Peyer's patch (tissue), 4 donors: ENCODE results near the gene PRR5. TPM values are rescaled to one million over a fixed set of nuclear protein-coding genes. Genes with fewer than 3 reads are reported as not detected.

Experiments used
- DNase-seq, 3 donors: peaks; one replicate each; pipeline ENCODE4 v3.0.0-alpha.2; 2017 to 2019
- H3K27ac ChIP-seq, 4 donors: fragments of 200-600 bp; sonication (generic); one replicate each; pipeline ENCODE4 v1.5.1; 2016 to 2019
- H3K27me3 ChIP-seq, 2 donors: fragments of 200-600 bp; sonication (generic); one replicate each; pipeline ENCODE4 v1.5.1; 2019
- H3K36me3 ChIP-seq, 3 donors: fragments of 200-600 bp; sonication (generic); one replicate each; pipeline ENCODE4 v1.5.1; 2016 to 2019
- H3K4me1 ChIP-seq, 4 donors: fragments of 200-600 bp; sonication (generic); one replicate each; pipeline ENCODE4 v1.5.1; 2016 to 2019
- H3K4me3 ChIP-seq, 4 donors: fragments of 200-600 bp; sonication (generic); 1 replicate in 3 of 4; 2 replicates in 1 of 4; pipeline ENCODE4 v1.5.1; 2016 to 2019; ENCODE audit warnings: mild to moderate bottlenecking in 1 of 4
- H3K9me3 ChIP-seq, 4 donors: fragments of 200-600 bp; sonication (generic); one replicate each; pipeline ENCODE4 v1.5.1; 2016 to 2019; ENCODE audit warnings: mild to moderate bottlenecking in 1 of 4
- POLR2A ChIP-seq, 2 donors: fragments of 450-650 bp; IDR thresholded peaks; one replicate each; pipeline ENCODE4 v1.5.1; 2017; ENCODE audit warnings: antibody characterized with exemption in 2 of 2, mild to moderate bottlenecking in 2 of 2, moderate library complexity in 2 of 2
- total RNA-seq, 4 donors: library from RNA; depleted of rRNA; stranded (reverse); fragments of >200 nt; gene quantifications; one replicate each; pipeline ENCODE4 v1.1.0, GENCODE V29; 2016
- TF ChIP-seq, protein P1 (sequence below), 6 experiments: fragments of 450-650 bp in 4 of 6; fragments of 200-600 bp in 2 of 6; sonication (generic) in 1 of 6; IDR thresholded peaks; one replicate each; pipeline ENCODE4 v1.5.1; 2017 to 2019; ENCODE audit warnings: antibody characterized with exemption in 6 of 6, mild to moderate bottlenecking in 3 of 6, moderate library complexity in 1 of 6

PRR5 gene
- total RNA-seq, 4 donors from 2014 or later = 20.6 to 84.3 (median 51.0) TPM

DNA sequence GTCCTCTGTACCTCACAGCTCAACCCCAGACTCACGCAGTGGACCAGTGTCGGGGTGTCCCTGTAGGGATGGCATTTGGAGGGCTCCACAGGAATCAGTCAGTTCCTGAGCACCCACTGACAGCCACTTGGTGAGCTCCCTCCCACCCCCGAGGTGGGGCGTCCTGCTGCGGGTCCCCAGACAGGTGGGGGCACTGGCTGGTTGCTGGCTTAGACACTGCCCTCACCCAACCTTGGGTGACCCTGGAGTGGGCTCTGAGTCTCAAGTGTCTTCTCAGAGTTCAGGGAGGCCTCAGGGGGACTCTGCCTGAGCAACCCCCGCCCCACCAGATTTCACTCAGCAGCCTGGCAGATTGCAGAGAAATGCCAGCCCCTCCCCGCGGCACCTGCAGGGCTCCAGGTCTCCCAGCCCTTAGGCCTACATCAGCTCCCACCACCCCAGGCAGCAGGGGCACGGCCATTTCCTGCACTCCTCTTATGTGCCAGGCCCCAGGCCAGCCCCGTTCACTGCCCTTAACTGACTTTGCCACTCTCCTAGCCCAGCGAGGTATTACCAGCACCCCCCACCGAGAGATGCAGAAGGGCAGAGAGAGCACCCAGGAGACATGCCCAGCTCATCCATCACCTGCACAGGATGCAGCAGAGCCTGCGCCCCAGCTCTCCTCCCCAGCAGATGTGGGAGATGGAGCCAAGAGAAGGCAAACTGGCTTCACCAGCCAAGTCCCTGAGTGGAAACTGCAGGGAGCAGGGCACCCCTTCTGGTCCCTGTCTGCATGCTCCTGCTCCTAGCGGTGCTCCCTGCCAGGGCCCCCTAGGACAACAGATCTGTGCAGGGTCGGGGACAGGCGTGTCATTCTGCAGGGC, 2.4 kb downstream of the PRR5 start:
- Histone ChIP-seq H3K27me3 (no peaks in the 10 kb centered on the region), H3K36me3 (no peaks in the 10 kb centered on the region), H3K9me3 (no peaks in the 10 kb centered on the region), H3K27ac (no peak overlapping the region), H3K4me3 (no peak overlapping the region), H3K4me1 (peaks cover 0 to 28% (median 8%) of the 10 kb centered on the region in 4 donors)
- no peak for DNase-seq
- TF ChIP-seq POLR2A (IDR thresholded peaks at IDR 0.05) = no peak
- TF ChIP-seq, protein P1, sequence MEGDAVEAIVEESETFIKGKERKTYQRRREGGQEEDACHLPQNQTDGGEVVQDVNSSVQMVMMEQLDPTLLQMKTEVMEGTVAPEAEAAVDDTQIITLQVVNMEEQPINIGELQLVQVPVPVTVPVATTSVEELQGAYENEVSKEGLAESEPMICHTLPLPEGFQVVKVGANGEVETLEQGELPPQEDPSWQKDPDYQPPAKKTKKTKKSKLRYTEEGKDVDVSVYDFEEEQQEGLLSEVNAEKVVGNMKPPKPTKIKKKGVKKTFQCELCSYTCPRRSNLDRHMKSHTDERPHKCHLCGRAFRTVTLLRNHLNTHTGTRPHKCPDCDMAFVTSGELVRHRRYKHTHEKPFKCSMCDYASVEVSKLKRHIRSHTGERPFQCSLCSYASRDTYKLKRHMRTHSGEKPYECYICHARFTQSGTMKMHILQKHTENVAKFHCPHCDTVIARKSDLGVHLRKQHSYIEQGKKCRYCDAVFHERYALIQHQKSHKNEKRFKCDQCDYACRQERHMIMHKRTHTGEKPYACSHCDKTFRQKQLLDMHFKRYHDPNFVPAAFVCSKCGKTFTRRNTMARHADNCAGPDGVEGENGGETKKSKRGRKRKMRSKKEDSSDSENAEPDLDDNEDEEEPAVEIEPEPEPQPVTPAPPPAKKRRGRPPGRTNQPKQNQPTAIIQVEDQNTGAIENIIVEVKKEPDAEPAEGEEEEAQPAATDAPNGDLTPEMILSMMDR (IDR thresholded peaks at IDR 0.05) = no peak

DNA sequence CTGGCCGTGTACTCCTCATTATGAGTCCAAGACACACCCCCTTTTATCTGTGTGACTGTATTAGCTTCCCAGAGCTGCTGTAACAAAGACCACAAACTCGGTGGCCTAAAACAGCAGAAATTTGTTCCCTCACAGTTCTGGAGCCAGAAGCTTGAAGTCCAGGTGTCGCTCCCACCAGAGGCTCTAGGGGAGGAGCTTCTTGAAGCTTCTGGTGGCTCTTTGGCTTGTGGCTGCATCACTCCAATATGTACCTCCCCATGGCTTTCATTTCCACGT, 3.0 kb downstream of the PRR5 start:
- TF ChIP-seq POLR2A (IDR thresholded peaks at IDR 0.05) = no peak
- TF ChIP-seq, protein P1 (IDR thresholded peaks at IDR 0.05) = no peak
- Histone ChIP-seq H3K4me3 (no peak overlapping the region), H3K4me1 (peaks cover 0 to 30% (median 8%) of the 10 kb centered on the region in 4 donors), H3K36me3 (no peaks in the 10 kb centered on the region), H3K27me3 (no peaks in the 10 kb centered on the region), H3K9me3 (no peaks in the 10 kb centered on the region), H3K27ac (no peak overlapping the region)
- no peak for DNase-seq

DNA sequence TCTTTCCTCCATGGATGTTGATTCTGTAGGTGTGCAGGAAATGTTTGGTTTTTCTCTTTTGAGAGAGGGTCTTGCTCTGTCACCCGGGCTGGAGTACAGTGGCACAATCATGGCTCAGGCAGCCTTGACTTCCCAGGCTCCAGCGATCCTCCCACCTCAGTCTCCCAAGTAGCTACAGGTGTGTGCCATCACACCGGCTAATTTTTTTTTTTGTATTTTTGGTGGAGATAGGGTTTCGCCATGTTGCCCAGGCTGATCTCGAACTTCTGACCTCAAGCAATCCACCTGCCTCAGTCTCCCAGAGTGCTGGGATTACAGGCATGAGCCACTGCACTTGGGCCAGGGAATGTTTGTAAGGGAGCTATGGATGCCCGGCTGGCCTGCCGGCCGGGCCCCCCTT, 4.5 kb downstream of the PRR5 start:
- Histone ChIP-seq H3K27ac (no peak overlapping the region), H3K36me3 (no peaks in the 10 kb centered on the region), H3K27me3 (no peaks in the 10 kb centered on the region), H3K9me3 (no peaks in the 10 kb centered on the region), H3K4me3 (no peak overlapping the region), H3K4me1 (peaks cover 6 to 43% (median 22%) of the 10 kb centered on the region in 4 donors)
- TF ChIP-seq, protein P1 (IDR thresholded peaks at IDR 0.05) = no peak
- TF ChIP-seq POLR2A (IDR thresholded peaks at IDR 0.05) = no peak
- no peak for DNase-seq

DNA sequence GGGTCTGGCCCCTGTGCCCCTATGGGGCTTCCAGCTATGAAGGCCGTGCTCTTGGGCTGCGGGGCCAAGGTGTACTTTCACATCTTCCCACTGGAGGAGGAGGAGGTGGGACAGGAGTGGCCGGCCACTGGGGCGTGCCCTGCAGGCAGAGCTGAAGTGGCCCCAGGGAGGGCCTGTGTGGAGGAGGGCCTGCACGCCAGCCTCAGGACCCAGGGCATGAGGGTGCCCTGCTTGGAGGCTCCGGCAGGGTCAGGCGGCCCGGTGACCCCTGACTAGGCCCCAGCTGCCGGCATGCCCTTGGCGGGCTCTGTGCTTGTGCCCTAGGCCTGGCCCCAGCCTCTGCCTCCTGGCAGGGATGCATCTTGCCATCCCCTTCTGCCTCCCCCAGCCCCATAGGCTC, 5.2 kb downstream of the PRR5 start:
- H3K27ac ChIP-seq = no peak overlapping the region
- no peak overlapping the region for H3K4me3 ChIP-seq
- TF ChIP-seq POLR2A (IDR thresholded peaks at IDR 0.05) = no peak
- TF ChIP-seq, protein P1 (IDR thresholded peaks at IDR 0.05) = no peak

DNA sequence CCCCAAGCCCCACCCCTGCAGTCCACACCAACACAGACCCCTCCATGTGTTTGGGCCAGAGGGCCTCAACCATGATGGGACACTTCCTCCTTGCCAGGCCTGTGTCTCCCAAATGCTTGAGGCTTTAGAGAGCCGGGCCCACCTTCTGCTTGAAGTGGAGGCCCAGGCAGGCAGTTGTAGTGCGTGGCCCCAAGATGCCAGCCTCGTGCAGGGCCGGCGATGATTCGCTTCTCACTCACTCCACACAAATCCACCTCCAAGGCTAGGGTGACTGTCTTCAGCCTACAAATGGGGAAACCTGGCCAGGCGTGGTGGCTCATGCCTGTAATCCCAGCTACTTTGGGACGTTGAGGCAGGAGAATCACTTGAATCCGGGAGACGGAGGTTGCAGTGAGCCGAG, 5.7 kb downstream of the PRR5 start:
- H3K36me3 ChIP-seq = no peaks in the 10 kb centered on the region
- H3K27me3 ChIP-seq = no peaks in the 10 kb centered on the region
- H3K4me3 ChIP-seq = no peak overlapping the region
- no peaks in the 10 kb centered on the region for H3K9me3 ChIP-seq
- TF ChIP-seq, protein P1 (IDR thresholded peaks at IDR 0.05) = no peak
- peaks cover 6 to 44% (median 19%) of the 10 kb centered on the region in 4 donors for H3K4me1 ChIP-seq
- DNase-seq = no peak
- no peak overlapping the region for H3K27ac ChIP-seq

More for the DNA sequence above, 5.2 kb downstream of the PRR5 start:
- Histone ChIP-seq H3K36me3 (no peaks in the 10 kb centered on the region), H3K4me1 (peaks cover 6 to 46% (median 21%) of the 10 kb centered on the region in 4 donors), H3K27me3 (no peaks in the 10 kb centered on the region), H3K9me3 (no peaks in the 10 kb centered on the region)
- DNase-seq = no peak
